ENCODE results near the gene MAPK8IP3.
A peak's percentile ranks its signal among the peaks of the same experiment; 100 is the strongest.

The MAPK8IP3 gene

GRCh38 chr16:1705688-1706385, at the start of gene MAPK8IP3:
Gene MAPK8IP3 (plus strand): TSS chr16:1706195. CDS start chr16:1706340, 145 bp downstream.
- DNase-seq: peak; percentile 94

GRCh38 chr16:1656808-1657617, 49.0 kb upstream of the MAPK8IP3 start:
- no peak for DNase-seq

GRCh38 chr16:1657841-1658240, 48.2 kb upstream of the MAPK8IP3 start:
- no peak for DNase-seq

GRCh38 chr16:1659031-1659430, 47.0 kb upstream of the MAPK8IP3 start:
- no peak for DNase-seq

GRCh38 chr16:1661826-1662225, 44.2 kb upstream of the MAPK8IP3 start:
- DNase-seq: no peak

GRCh38 chr16:1662543-1662942, 43.5 kb upstream of the MAPK8IP3 start:
- no peak for DNase-seq

GRCh38 chr16:1665829-1666228, 40.2 kb upstream of the MAPK8IP3 start:
- DNase-seq: no peak

- DNase-seq: no peak
Measured at GRCh38 chr16:1666316-1666715, 39.7 kb upstream of the MAPK8IP3 start.

GRCh38 chr16:1667271-1667670, 38.7 kb upstream of the MAPK8IP3 start:
- no peak for DNase-seq

GRCh38 chr16:1667916-1668315, 38.1 kb upstream of the MAPK8IP3 start:
- DNase-seq: no peak

- DNase-seq: no peak
Measured at GRCh38 chr16:1668612-1669319, 37.2 kb upstream of the MAPK8IP3 start.

- DNase-seq: no peak
Measured at GRCh38 chr16:1669698-1670097, 36.3 kb upstream of the MAPK8IP3 start.

GRCh38 chr16:1670371-1670770, 35.6 kb upstream of the MAPK8IP3 start:
- no peak for DNase-seq

GRCh38 chr16:1670866-1671265, 35.1 kb upstream of the MAPK8IP3 start:
- DNase-seq: no peak

GRCh38 chr16:1673424-1674151, 32.4 kb upstream of the MAPK8IP3 start:
- DNase-seq: no peak

GRCh38 chr16:1674306-1674705, 31.7 kb upstream of the MAPK8IP3 start:
- DNase-seq: no peak

GRCh38 chr16:1674751-1675664, 31.0 kb upstream of the MAPK8IP3 start:
- DNase-seq: no peak

GRCh38 chr16:1676661-1677060, 29.3 kb upstream of the MAPK8IP3 start:
- DNase-seq: no peak

GRCh38 chr16:1677339-1677738, 28.7 kb upstream of the MAPK8IP3 start:
- DNase-seq: no peak

GRCh38 chr16:1677942-1678499, 28.0 kb upstream of the MAPK8IP3 start, which contains the start of gene JPT2:
Gene JPT2 (plus strand): TSS chr16:1678279. CDS start chr16:1678313, 34 bp downstream.
- DNase-seq: peak; percentile 97

GRCh38 chr16:1678500-1679098, 27.4 kb upstream of the MAPK8IP3 start:
- peak; percentile 60 for DNase-seq

Measured in activated naive CD4-positive, alpha-beta T cell treated with Interleukin-2 at 50 U/mL for 16 hours (primary cell).